Measurements from ENCODE around the gene TLCD5.

DNA sequence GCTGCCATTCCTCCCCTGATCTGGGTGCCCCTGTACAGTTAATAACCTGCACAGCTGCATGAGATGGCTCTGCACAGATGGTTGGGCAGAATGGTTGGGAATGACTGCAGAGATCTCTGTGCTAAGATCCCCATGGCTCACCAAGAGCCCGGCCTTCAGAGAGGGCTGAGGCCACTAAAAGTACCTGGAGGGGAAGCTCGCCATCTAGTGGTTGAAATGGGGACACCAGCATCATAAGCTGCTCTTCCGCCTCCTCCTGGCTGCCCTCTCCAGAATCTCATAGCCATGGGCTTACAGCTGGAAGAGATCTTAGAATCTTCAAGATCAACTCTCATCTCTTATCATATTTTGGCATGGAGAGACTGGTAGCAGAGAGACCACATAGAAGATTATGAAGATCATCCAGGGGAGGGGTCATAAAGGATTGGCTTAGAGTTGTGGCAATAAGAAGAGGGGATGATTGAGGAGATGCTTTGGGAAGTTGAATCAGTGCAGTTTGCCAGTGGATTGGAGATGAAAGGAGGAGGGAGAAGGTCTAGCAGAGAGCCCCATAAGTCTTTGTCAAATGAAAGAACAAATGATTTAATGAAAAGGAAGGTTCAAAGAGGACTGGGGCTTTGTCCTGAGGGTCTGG lies 22.0 kb upstream of the TLCD5 start:
- TF ChIP-seq, protein P1, sequence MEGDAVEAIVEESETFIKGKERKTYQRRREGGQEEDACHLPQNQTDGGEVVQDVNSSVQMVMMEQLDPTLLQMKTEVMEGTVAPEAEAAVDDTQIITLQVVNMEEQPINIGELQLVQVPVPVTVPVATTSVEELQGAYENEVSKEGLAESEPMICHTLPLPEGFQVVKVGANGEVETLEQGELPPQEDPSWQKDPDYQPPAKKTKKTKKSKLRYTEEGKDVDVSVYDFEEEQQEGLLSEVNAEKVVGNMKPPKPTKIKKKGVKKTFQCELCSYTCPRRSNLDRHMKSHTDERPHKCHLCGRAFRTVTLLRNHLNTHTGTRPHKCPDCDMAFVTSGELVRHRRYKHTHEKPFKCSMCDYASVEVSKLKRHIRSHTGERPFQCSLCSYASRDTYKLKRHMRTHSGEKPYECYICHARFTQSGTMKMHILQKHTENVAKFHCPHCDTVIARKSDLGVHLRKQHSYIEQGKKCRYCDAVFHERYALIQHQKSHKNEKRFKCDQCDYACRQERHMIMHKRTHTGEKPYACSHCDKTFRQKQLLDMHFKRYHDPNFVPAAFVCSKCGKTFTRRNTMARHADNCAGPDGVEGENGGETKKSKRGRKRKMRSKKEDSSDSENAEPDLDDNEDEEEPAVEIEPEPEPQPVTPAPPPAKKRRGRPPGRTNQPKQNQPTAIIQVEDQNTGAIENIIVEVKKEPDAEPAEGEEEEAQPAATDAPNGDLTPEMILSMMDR (IDR thresholded peaks at IDR 0.05): peak; percentile 44 to 79 (median 64)
- no peak for TF ChIP-seq POLR2A (IDR thresholded peaks at IDR 0.05)
